NB4 (cell line): ENCODE data around the gene TXNDC15.
A peak's percentile ranks its signal among the peaks of the same experiment; 100 is the strongest.

Source experiments
- DNase-seq: peaks from one replicate; pipeline ENCODE4 v3.0.0; 2010; ENCODE audit warnings: low read depth
- H3K4me3 ChIP-seq: one replicate; pipeline ENCODE4 v1.5.1; 2011; ENCODE audit warnings: mild to moderate bottlenecking, low read depth, low read length, moderate library complexity
- MYC ChIP-seq: IDR thresholded peaks from 2 replicates; pipeline ENCODE4 v1.6.1; 2011; ENCODE audit warnings: low read depth, low read length
- POLR2A ChIP-seq: IDR thresholded peaks from 2 replicates; pipeline ENCODE4 v1.6.1; 2011; ENCODE audit warnings: mild to moderate bottlenecking; ENCODE audit not compliant: insufficient read length; ENCODE audit errors: extremely low read depth
- TF ChIP-seq, protein P1 (sequence below): IDR thresholded peaks from 2 replicates; pipeline ENCODE4 v1.6.1; 2011; ENCODE audit warnings: low read depth, low read length
- TF ChIP-seq, protein P2 (sequence below): IDR thresholded peaks from one replicate; pipeline ENCODE4 v1.5.1; 2012; ENCODE audit warnings: low read depth, low read length

Gene TXNDC15

DNA sequence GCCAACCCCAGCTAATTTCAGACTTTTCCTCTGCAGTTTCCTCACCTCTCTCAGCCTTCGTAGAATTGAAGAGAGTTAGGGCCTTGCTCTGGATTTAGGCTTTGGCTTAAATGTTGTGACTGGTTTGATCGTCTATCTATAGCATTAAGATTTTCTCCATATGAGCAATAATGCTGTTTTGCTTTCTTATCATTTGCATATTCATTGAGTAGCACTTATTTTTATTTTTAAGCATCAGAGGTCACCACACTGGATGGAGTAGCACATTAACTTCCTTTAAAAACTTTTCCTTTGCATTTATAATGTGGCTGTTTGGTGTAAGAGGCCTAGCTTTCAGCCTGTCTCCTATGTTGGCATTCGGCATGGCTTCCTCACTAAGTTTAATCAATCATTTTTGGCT lies 18.1 kb downstream of the TXNDC15 start:
- no peak for DNase-seq
- no peak overlapping the region for H3K4me3 ChIP-seq
- TF ChIP-seq, protein P1, sequence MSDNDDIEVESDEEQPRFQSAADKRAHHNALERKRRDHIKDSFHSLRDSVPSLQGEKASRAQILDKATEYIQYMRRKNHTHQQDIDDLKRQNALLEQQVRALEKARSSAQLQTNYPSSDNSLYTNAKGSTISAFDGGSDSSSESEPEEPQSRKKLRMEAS = no peak
- no peak for TF ChIP-seq MYC
- TF ChIP-seq, protein P2, sequence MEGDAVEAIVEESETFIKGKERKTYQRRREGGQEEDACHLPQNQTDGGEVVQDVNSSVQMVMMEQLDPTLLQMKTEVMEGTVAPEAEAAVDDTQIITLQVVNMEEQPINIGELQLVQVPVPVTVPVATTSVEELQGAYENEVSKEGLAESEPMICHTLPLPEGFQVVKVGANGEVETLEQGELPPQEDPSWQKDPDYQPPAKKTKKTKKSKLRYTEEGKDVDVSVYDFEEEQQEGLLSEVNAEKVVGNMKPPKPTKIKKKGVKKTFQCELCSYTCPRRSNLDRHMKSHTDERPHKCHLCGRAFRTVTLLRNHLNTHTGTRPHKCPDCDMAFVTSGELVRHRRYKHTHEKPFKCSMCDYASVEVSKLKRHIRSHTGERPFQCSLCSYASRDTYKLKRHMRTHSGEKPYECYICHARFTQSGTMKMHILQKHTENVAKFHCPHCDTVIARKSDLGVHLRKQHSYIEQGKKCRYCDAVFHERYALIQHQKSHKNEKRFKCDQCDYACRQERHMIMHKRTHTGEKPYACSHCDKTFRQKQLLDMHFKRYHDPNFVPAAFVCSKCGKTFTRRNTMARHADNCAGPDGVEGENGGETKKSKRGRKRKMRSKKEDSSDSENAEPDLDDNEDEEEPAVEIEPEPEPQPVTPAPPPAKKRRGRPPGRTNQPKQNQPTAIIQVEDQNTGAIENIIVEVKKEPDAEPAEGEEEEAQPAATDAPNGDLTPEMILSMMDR = no peak
- no peak for TF ChIP-seq POLR2A

DNA sequence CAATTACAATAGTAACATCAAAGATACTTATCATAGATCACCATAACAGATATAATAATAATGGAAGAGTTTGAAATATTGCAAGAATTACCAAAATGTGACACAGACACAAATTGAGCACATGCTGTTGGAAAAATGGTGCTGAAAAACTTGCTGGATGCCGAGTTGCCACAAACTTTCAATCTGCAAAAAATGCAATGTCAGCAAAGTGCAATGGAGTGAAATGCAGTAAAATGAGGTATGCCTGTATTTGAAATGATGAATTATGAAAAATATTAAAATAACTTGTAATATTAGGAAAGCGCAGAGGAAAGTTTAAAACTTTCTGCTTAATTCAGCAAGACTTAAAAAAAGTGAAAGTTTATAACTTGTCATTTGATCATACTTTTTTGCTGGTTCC lies 18.8 kb downstream of the TXNDC15 start:
- no peak for DNase-seq
- H3K4me3 ChIP-seq = no peak overlapping the region
- TF ChIP-seq, protein P2 = no peak
- TF ChIP-seq MYC (no peak), POLR2A (no peak)
- TF ChIP-seq, protein P1 = no peak

GRCh38 chr5:134893748-134894505 lies 19.8 kb downstream of the TXNDC15 start:
- no peak overlapping the region for H3K4me3 ChIP-seq
- TF ChIP-seq, protein P2 = no peak
- TF ChIP-seq MYC = no peak
- no peak for TF ChIP-seq POLR2A
- TF ChIP-seq, protein P1 = no peak
- no peak for DNase-seq

DNA sequence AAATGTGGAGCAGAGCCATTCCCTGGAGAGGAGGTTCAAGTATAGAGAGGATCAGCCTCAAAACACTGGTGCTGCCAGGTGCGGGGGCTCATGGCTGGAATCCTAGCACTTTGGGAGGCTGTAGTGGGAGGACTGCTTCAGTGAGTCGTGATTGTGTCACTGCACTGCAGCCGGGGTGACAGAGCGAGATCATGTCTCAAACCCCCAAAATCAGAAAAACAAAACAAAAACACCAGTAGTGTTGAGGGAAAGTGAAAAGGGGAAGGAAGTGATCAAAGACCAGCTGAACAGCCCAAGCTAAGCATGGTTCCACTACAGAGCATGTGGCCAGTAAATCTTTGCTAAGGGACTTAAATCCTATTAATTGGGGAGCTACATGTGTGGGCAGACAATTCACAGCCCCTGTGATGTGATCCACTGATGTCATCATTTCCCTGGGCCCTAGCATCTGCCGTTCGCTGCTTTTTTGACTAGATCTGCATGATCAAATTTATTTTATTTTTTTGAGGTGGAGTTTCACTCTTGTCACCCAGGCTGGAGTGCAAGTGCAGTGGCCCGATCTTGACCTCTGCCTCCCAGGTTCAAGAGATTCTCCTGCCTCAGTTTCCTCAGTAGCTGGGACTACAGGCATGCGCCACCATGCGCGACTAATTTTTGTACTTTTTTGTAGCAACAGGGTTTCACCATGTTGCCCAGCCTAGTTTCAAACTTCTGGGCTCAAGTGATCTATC lies 28.1 kb downstream of the TXNDC15 start:
- H3K4me3 ChIP-seq = no peak overlapping the region
- DNase-seq = peak; percentile 75
- TF ChIP-seq MYC (peak; percentile 97), POLR2A (no peak)
- TF ChIP-seq, protein P2 = no peak
- TF ChIP-seq, protein P1 = peak; percentile 92

- DNase-seq = peak; percentile 96
- peak within 1 kb of the TSS; percentile 95 for H3K4me3 ChIP-seq
Measured at GRCh38 chr5:134904610-134905245, 30.6 kb downstream of the TXNDC15 start, which contains the start of gene PCBD2. PCBD2 (plus strand) TSS chr5:134905131; CDS start chr5:134905140, 9 bp downstream.

More at GRCh38 chr5:134904610-134905245, 30.6 kb downstream of the TXNDC15 start, which contains the start of gene PCBD2:
- TF ChIP-seq POLR2A (peak; percentile 72), MYC (peak; percentile 91)
- TF ChIP-seq, protein P2 = peak; percentile 80
- TF ChIP-seq, protein P1 = peak; percentile 80
